AG09309 (cell line): ENCODE results near the gene MTOR.
A peak's percentile ranks its signal among the peaks of the same experiment; 100 is the strongest.
"Not testable (repeated sequence)": the region's sequence is repeated elsewhere in the genome, so short reads cannot be mapped to it uniquely, and the experiment has no call there.

ENCODE experiments used
- DNase-seq: peaks from one replicate; pipeline ENCODE4 v3.0.0-alpha.2; 2010; ENCODE audit warnings: low read depth
- H3K4me3 ChIP-seq: 2 replicates; pipeline ENCODE4 v1.5.1; 2011; ENCODE audit warnings: mild to moderate bottlenecking, low read depth, low read length, moderate library complexity; ENCODE audit not compliant: control insufficient read depth
- TF ChIP-seq, protein P1 (sequence below): IDR thresholded peaks from 2 replicates; pipeline ENCODE4 v1.5.1; 2011; ENCODE audit warnings: mild to moderate bottlenecking, low read depth, low read length, inconsistent platforms; ENCODE audit not compliant: insufficient read depth, control insufficient read depth; ENCODE audit errors: missing control alignments

The MTOR gene

DNA sequence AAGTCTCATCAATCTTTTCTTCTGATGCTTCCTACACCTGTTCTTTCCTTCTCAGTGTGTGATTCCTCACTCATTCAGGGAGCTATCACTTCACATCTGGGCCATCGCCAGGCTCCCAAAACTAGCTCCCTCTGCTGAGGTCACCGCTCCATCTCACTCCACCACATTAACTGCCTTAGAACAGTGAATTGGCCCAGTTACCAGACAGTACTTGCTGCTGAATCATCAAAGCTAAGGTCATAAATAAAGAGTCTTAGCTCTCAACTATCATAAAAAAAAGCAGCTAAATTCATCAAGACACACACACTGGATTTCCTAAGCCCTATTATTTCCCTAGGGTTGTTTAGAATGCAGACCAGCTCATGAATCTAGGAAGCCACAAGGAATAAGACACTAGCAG is 183.7 kb downstream of the MTOR start:
- H3K4me3 ChIP-seq, result no peak overlapping the region
- TF ChIP-seq, protein P1, sequence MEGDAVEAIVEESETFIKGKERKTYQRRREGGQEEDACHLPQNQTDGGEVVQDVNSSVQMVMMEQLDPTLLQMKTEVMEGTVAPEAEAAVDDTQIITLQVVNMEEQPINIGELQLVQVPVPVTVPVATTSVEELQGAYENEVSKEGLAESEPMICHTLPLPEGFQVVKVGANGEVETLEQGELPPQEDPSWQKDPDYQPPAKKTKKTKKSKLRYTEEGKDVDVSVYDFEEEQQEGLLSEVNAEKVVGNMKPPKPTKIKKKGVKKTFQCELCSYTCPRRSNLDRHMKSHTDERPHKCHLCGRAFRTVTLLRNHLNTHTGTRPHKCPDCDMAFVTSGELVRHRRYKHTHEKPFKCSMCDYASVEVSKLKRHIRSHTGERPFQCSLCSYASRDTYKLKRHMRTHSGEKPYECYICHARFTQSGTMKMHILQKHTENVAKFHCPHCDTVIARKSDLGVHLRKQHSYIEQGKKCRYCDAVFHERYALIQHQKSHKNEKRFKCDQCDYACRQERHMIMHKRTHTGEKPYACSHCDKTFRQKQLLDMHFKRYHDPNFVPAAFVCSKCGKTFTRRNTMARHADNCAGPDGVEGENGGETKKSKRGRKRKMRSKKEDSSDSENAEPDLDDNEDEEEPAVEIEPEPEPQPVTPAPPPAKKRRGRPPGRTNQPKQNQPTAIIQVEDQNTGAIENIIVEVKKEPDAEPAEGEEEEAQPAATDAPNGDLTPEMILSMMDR, result no peak
- DNase-seq, result peak; percentile 75

DNA sequence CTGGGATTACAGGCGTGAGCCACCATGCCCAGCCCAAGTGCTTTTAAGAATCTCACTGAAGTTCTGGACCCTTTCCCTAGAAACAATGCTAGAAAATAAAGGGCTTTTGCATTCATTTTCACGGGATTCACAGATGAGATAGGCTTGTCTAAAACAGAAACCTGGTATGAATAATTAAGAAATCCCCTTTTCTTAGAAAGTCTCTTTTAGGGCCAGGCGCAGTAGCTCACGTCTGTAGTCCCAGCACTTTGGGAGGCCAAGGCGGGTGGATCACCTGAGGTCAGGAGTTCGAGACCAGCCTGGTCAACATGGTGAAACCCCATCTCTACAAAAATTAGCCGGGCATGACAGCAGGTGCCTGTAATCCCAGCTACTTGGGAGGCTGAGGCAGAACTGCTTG is 189.0 kb downstream of the MTOR start:
- not testable (repeated sequence) for H3K4me3 ChIP-seq, DNase-seq

DNA sequence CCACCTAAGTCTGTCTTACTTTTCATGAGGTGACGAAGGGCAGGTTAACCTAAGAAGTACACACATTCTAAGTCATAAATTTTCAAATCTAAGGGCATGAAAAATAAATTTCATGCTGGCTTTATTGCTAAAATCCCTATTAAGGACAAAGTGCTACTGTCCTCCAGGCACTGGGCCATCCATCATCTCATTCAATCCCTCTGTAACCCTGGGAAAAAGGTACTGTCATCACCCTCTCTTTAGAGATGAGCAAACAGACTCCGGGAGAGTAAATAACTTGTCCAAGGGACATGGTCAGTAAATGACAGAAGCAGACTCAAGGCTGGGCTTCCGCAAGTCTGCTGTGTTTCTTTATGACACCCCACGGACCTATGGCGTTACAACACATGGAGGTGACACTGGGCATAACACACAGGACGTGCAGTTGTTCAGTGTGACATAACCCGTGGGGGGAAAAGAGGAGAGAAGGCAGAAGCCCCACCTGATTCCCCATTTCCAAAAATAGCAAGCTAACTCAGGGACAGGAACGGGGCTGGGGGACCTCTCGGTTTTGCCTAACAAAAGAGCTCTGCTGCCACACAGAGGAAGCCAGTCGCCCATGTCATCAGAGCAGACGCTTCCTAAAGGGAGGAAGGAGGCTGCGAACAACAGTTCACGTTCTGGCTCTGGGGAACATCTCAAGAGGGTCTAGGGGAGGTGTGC is 190.0 kb downstream of the MTOR start:
- no peak overlapping the region for H3K4me3 ChIP-seq
- TF ChIP-seq, protein P1, result no peak
- no peak for DNase-seq

DNA sequence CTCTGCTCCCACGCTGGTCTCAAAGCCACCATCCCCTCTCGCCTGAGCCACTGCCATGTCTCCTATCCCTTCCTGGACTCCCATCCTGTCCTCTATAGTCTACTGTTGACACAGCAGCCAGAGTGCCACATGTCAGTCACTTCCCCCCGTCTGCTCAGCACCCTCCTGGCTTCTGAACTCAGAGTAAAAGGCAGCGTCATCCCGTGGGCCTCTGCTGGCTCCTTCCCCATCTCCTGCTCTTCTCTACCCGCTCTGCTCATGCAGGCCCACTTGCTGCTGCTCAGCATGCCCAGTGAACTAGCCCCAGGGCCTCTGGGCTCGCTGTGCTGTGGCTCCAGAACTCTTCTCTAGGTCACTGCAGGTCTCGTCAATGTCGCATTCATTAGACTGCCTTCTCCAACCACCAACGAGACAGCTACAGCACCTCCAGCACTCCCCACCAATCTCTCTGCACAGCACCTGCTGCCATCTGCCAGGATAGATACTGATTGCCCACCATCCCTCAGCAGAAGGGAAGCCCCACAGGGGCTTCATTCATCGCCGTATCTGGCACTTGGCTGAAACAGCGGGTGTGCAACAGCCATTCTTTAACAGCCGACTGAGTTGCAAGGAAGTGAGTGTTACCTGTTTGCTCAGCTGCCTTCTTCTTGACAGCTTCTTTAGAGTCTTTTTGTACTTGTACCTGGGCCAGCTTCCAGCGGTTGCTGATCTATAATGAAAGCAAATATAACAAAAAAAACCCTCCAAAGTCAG is 190.7 kb downstream of the MTOR start:
- TF ChIP-seq, protein P1, result no peak
- H3K4me3 ChIP-seq, result no peak overlapping the region
- no peak for DNase-seq

DNA sequence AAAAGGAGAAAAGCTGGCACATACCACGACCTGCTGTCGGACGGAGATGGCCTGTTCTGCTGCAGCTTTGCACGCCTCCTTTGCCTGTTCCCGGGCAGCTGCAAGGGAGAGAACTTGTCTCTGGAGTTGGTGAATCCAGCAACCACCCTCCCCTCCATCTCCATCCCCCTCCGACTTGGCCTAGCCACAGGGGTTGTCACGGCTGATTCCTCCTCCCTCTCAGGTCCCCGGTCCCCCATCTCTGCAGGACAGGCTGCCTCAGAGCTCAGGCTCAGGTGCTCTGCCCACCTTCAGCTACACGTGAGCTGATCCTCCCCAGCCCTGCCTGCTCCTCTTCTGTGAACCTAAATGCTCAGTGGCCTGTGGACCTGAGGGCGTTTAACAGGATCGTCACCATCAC is 191.5 kb downstream of the MTOR start:
- TF ChIP-seq, protein P1, result no peak
- no peak for DNase-seq
- H3K4me3 ChIP-seq, result no peak overlapping the region

DNA sequence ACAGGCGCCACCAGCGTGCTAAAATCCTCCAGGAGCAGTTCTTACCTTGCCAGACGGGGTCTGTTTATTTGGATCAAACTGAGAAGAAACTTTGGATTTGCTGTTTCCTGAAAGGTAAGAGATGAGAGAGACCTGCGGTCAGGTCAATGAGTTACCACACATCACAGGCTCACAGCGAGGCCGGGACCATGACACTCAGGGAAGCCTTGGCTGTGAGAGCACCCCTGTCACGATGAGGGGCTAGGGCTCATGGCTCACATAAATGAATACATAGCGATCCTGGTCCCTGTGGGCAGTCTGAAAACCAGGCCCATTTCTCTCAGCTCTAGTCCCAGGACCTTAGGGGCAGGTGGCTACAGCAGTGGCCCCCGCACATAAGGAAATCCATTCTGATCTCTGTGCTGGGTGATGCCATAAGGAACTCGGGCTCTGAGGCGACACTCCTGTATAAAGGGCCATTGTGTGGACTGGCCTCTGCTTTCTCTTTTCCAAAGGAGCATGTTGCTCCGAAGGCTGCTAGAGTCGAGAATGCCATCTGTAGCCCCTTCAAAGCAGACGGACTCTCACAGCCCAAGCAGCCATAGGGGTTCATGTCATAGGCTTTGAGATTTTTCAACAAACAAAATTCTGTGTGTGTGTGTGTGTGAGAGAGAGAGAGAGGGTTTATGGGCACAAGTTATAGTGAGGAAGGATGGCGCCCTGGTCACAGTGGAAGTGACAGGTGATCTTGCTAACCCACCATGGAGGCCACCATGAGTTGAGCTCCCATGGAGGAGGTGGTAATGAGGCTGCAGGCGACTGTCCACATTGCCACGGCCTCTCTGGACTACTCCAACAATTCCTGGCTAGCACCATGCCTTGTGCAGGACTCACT is 193.5 kb downstream of the MTOR start:
- TF ChIP-seq, protein P1, result no peak
- DNase-seq, result no peak
- no peak overlapping the region for H3K4me3 ChIP-seq
